ENCODE data around the gene LRTM2.

GRCh38 chr12:1832801-1833595 lies 12.6 kb downstream of the LRTM2 start:
- no peak for TF ChIP-seq CTCF (IDR thresholded peaks at IDR 0.05)
- no peak for TF ChIP-seq POLR2A (IDR thresholded peaks at IDR 0.05)

Measured in body of pancreas (tissue), 4 donors.